ENCODE results near the gene ACTR6.
"Not testable (repeated sequence)": the region's sequence is repeated elsewhere in the genome, so short reads cannot be mapped to it uniquely, and the experiment has no call there.

The ACTR6 gene

DNA sequence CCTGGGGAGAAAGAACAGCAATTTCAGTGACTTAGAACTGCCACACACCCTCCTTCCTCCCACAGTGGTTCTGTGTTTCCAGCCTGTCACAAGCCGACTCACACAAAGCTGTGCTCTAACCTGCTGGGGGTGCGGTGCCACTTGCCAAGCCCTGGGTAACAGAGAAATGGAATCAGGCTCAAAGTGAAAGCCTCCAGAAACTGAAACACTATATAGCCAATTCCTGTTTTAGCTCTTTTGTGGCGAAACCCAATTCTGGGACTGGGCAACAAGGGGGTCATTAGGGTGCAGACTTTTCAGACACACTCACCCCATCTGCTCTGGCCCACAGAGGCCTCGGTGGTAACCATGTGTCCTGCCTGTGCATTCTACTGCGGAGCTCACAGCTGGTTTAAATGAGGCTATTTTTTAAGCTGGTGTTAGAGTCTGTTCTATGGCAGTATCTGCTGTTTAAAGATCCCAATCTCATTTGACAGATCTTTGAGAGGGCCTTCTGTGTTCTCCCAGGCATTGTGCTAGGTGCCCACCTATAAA is 15.2 kb upstream of the ACTR6 start:
- DNase-seq: no peak

DNA sequence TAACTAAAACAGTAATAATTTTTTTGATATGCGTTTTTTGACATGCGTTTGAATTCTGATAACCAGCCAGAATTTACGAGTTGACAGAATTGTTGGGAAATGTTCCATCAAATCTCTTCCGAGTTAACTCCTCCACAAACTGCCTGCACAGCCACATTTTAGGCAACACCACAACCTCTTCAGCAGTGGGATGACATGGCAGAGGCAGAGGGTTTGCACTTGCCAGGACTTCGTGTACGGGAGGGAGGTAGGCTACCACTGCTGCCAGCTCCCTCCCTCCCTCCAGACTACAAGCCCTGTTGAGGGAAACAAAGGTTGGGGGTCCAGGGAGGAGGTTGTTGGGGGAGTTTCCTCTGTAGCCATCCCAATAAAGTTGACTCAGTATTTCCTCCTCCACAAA is 14.5 kb upstream of the ACTR6 start:
- no peak for DNase-seq

DNA sequence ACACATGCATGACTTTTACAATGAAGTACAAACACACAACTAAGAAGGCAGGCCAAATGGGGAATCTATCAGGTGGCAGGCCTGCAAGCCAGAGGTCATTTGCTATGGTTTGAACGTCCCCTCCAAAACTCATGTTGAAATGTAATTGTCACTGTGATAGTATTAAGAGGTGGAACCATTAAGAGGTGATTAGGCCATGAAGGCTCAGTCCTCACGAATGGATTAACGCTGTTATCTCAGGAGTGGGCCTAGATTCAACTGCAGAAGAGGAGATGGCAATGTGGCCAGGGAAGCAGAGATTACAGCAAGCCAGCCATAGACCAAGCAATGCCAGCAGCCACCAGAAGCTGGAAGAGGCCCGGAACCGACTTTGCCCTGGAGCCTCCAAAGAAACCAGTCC is 13.5 kb upstream of the ACTR6 start:
- DNase-seq: no peak

DNA sequence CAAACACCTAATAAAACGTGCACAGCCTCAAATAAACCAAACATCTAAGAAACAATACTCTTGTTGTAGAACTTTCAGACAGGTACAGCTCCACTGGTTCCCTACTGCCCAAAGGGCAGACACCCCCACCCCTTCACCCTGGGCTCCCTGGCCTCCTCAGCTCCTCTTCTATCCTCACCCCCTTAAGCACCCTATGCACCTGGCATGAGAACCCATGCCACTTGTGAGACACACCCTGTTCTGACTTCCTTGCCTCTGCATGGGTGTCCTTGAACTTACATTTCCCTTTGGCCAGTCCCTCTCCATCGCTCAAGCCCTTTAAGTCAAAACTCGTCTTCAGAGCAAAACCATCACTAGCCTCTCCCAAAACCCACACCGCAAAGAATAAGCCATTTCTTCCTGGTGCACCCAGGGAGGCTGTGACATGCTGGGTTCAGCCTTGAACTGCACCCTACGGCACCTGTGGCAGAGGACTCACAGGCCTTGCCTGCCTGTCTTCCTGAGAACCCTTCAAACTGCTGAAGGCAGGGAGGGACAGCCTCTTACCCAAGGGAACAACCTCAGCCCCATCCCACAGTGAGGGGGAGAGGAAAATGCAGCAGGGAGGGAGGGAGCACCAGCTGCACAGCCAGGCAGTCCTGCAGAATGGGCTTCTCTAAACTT is 12.6 kb upstream of the ACTR6 start:
- DNase-seq: no peak

DNA sequence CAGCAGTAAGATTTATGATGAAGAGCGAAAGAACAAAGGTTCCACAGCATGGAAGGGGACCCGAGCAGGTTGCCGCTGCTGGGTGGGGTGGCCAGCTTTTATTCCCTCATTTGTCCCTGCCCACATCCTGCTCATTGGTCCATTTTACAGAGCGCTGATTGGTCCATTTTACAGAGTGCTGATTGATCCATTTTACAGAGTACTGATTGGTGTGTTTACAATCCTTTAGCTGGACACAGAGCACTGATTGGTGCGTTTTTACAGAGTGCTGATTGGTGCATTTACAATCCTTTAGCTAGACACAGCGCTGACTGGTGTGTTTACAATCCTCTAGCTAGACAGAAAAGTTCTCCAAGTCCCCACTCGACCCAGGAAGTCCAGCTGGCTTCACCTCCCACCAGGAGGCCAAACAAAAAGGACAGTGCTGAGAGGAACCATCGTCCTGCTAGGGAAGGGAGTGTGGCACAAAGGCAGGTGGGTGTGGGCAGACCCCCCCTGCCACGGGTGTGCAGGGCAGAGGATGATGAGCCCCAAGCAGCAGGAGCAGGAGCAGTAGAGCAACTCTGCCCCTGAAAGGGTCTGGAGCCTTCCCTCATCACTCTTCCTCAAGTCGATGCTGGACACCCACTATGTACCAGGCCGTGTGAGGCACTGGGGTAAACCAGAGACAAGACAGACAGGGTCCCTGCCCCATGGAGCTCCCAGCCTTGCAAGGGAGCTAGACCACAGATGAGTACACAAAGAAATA is 11.6 kb upstream of the ACTR6 start:
- not testable (repeated sequence) for DNase-seq

DNA sequence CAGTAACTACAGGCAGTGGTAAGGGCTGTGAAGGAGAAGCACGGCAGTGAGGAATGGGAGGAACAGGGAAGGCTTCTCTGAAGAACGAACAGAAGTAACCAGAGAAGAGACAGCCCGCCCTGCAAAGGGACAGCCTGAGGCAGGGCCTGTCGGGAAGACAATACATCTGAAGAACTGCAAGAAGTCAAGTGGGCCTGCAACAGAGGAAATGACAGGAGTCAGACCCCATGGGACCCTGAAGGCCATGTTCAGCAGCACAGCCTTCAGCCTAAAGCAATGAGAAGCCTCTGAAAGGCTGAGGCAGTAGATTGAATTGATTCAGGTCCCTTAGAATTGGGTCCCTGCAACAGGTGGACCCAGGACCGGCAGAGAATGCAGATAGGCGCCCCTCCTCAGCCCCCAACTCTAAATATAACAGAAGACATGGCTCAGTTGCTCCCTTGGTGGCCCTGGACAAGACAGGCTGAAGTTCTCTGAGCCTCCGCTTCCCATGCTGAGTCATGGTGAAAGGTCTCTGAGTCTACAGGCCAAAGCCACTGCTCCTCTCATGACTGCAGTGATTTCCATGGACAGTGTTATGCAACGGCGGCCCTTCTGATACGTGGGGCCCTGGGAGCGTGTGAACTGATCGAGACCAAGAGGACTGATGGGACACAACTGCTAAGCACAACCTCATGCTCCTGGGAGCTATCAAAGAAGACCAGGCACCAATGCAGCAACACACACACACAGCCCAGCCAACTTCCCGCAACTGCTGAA is 10.8 kb upstream of the ACTR6 start:
- DNase-seq: no peak

DNA sequence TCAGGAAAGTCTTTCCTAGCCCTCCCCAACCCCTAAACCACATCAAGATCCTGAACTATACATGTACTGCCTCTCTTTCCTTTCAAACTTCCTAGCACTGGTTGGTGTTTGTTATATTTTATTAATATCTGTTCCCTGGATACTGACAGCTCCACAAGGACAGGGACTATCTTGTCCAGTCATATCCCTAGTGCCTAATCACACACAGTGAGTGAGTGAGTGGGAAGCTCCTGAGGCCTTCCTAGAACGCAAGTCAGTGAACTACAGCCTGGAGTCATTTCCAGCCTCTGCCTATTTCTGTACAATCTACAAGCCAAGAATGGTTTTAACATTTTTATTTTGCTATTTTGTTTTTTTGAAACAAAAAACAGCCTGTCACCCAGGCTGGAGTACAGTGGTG is 7.5 kb upstream of the ACTR6 start:
- no peak for DNase-seq

DNA sequence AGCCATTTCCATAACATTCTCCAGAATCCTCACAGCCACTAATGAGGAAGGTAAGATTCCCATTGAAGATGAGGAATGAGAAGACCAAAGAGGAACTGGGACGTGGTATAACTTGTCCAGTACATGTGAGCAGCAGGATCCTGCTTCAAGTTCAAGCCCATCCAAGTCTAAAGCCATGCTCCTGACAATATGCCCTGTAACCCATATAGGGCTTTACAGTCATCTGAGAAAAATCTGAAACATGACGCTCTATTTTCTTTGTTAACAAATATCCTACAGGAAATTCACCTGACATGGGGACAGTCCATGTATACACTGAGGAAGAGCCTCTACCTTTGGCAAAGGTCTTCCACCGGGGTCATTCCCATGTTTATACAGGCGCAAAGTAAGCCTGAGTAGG is 3.1 kb upstream of the ACTR6 start:
- no peak for DNase-seq

DNA sequence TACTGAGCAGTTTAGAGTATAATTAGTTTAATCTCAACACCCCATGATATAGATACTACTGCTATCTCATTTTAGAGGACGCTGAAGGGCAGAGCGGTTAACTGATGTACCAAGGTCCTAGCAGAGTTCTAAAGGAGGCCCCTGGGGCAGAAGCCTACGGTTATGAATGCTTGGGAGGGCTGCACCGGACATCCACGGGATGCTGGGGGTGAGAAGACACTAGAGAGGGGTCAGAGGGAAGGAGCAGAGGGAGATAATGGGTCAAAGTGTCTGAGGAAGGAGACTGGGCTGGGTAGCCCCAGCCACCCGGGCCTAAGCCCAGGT is 1.6 kb upstream of the ACTR6 start:
- no peak for DNase-seq

DNA sequence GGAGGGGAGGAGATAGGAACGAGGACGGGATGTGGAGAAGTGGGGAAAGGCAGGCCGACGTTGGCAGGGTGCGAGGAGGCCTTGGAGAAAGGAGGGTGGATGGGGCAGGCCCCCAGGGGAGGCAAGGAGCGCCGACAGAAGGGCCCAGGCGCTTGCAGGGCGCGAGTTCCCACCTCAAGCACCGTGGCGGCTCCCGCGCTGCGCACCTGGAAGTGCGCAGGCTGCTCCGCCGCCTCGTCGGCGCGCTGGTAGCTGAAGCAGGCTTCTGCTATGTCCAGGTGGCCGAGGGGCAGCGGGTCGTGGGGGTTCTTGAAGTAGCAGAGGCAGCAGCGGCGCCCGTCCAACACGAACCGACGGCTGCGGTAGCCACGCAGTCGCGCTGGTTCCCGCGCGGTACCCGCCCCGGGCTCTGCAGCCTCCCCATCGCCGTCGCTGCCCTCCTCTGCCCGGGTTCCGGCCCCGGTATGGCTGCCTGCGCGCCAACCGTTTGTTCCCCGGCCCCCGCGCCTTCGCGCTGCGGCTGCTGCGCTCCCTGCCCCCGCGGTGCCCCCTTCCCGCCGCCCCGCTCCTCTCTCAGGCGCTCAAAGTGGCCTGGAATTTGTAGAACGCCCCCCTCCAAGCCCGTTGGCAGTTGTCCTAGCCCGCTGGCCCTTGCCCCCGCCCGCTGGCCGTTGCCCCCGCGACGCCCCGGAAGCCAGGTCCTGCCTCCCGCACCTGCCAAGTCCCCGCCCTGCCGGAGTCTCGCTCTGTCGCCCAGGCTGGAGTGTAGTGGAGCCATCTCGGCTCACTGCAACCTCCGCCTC is 1.1 kb upstream of the ACTR6 start:
- peak; percentile 65 for DNase-seq

DNA sequence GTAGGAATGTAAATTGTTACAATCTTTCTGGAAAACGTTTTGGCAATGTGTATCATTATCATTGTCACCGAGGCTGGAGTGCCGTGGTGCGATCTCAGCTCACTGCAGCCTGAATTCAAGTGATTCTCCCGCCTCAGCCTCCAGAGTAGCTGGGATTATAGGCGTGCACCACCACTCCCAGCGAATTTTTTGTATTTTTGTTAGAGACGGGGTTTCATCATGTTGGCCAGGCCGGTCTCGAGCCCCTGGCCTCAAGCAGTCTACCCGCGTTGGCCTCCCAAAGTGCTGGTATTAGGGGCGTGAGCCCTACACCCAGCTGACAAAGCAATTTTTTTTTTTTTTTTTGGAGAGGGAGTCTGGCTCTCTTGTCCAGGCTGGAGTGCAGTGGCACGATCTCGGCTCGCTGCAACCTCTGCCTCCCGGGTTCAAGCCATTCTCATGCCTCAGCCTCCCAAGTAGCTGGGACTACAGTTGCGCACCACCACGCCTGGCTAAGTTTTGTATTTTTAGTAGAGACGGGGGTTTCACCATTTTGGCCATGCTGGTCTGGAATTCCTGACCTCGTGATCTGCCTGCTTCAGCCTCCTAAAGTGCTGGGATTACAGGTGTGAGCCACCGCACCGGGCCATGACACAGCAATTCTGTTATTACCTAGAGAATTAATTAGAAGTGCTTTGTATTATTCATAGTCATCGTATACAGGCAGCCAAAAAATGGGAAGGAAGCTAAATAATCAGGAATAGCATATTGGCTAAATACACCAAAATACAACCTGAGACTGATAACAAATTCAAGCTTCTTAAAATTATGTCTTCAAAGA is 1.2 kb downstream of the ACTR6 start:
- no peak for DNase-seq

DNA sequence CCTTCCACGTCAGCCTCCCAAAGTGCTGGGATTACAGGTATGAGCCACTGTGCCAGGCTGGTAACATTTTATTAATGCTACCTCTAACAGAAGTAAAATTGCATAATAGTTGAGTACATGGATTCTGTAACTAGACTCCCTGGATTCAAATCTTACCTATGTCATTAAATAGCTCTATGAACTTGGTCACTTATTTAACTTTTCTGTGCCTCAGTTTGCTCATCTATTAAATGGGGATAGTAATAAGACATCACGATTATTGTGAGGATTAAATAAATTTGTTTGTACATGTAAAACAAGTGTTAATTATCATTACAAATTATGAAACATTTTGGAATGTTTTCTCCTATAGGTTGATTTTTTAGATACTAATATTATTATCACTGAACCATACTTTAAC is 6.7 kb downstream of the ACTR6 start:
- no peak for DNase-seq

DNA sequence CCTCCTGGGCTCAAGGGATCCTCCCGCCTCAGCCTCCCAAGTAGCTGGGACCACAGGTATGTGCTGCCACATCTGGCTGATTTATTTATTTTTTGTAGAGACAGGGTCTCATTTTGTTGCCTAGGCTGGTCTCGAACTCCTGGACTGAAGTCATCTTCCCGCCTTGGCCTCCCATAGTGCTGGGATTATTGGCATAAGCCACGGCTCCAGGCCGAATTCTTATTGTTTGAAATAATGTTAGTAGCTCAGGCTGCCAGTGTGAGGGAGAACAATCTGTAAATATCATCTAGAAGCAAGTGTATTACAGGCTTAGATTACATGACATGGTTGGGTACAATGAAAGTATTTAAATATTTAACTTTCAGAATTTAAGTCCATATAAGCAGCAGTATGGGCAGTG is 8.2 kb downstream of the ACTR6 start:
- DNase-seq: no peak

DNA sequence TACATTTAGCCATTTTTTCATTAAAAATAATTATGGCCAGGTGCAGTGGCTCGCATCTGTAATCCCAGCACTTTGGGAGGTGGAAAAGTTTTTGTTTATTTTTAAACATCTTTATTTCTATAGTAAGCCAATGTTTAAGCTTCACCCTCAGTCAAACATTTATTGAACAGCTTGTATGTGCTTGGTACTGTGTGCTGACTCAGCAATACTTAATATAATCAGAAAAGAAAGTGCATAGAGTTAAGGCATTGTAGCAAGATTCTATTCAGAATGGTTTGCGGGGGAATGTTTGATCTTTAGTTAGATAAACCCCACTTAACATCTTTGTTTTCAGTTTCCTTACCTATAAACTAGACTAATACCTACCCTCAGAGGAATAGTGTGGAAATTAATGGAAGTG is 11.1 kb downstream of the ACTR6 start:
- no peak for DNase-seq

DNA sequence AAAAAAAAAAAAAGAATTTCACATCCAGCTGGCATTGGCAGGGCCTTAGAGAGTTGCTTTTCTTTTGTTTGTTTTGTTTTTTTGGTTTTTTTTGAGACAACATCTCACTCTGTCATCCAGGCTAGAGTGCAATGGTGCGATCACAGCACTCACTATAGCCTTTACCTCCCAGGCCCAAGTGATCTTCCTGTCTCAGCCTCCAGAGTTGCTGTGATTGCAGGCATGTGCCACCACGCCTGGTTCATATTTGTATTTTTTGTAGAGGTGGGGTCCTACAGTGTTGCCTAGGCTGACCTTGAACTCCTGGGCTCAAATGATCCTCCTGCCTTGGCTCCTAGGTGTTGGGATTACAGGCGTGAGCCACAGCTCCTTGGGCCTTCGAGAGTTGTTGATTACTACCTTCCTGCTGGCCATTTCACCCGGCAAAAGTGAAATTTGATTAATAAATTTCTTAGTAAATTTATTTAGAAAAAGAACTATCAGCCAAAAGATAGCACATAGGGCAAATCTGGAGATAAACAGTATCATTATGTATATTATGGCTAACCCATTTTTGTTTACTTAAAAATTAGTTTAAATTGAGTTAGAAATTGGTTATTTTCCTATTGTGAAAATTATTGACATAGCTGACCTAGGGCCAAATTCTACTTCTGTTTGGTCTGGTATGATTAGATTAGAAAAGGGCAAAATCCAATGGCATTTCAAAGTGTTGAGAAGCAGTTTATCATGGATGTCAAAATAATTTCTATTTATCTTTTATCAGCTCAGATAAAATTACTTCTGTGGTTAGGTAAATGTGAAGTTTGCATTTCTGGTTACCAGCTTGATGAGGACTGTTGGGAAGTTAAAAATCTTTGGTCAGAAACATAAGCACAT is 12.6 kb downstream of the ACTR6 start:
- no peak for DNase-seq

DNA sequence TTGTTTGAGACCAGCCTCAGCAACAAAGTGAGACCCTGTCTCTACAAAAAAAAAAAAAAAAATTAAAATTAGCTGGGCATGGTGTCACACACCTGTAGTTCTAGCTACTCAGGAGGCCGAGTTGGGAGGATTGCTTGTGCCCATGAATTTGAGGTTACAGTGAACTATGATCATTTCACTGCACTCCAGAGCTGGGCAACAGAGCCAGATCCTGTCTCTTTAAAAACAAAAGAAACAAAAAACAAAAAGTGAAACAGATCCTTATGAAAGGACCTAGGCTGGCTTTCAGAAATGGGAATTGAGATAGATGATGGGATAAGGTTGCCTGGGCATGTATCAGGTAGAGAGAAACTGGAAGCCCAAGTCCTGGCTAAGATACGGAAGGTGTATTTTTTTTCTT is 13.9 kb downstream of the ACTR6 start:
- no peak for DNase-seq

DNA sequence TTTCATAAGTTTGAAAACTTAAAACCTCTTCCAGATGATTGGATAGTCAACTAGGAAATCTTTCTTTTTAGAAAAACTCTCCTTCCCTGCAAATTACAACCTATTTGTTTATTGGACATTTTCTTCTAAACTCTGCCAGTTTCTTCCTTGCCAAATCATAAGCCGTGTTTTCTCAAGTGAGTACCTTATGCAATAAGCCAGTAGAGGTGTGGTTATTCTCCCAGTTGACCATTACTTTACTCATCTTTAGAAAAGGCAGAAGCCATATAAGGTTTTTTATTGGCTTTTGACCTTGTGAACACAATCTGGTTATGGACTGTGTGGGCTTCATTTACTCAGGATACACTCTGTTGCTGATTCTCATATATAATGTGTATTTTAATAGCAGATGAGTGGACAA is 14.6 kb downstream of the ACTR6 start:
- no peak for DNase-seq

DNA sequence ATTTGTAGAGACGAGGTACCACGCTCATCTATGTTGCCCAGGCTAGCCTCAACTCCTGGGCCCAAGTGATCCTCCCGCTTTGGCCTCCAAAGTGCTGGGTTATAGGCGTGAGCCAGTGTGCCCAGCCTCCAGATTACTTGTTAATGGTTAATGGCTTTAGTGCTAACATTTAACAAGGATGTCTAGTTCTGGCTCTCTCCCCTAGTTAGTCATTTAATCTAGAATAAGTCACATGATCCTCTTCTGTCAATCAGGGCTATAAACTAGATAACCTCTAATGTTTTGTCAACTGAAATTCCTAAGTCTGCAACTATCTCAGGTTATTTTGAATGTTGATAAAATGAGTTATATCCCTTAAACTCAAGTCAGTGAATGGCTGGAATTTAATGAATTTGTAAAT is 15.7 kb downstream of the ACTR6 start:
- no peak for DNase-seq

DNA sequence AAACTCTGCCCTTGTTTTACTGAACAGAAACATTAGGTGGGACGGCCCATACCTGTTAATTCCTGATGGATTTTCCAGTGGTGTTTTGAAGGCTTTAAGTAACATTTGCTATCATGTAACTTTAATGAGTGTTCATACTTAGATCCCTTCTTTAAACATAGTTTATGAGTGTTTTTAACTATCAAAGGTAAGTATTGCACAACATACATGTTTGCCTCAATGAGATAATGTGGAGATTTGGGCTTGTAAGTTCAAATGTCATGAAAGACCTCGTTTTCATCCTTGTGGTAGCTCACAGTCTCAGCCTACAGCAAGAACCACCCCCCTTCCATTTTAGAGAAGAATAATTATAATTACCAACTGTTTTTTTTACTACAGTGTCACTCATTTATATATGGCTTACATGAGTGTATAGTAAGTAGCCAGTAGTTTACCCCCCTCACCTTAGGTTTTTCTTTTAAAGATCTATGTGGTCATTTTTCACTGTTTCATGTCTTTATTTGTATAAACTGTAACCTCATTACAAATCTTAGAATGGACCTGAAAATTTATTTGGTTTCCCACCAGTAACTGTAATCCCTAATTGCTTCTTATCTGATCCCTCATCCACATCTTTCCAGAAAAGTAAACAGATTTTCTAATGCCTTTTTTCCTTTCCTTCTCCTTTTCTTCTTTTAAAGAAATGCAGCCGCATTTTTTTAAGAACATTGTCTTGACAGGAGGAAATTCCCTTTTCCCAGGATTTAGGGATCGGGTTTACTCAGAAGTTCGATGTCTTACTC is 18.9 kb downstream of the ACTR6 start:
- no peak for DNase-seq

DNA sequence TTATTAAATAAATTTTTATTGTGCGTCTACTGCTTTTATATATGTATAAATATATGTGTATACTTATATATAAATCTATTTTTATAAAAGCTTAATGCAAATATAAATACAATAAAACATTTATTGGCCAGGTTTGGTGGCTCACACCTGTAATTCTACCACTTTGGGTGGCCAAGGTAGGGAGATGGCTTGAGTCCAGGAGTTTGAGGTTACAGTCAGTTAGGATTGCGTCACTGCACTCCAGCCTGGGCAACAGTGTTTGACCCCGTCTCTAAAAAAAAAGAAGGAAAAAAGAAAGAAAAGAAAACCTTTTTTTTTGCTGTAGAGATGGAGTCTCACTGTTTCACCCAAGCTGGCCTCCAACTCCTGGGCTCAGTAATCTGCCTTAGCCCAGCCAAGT is 20.9 kb downstream of the ACTR6 start:
- DNase-seq: no peak

Measured in right forelimb (tissue), 1 donor.